Testis (tissue), 3 donors: ENCODE results near the gene PHACTR3. TPM values are rescaled to one million over a fixed set of nuclear protein-coding genes. Genes with fewer than 3 reads are reported as not detected.

Experiments
- DNase-seq: peaks from one replicate; pipeline ENCODE4 v3.0.0-alpha.2; 2019
- H3K27ac ChIP-seq, 2 donors: fragments of 200-600 bp; sonication (generic); one replicate each; pipeline ENCODE4 v1.5.1; 2019
- H3K27me3 ChIP-seq: fragments of 200-600 bp; sonication (generic); one replicate; pipeline ENCODE4 v1.5.1; 2019
- H3K36me3 ChIP-seq: fragments of 200-600 bp; sonication (generic); one replicate; pipeline ENCODE4 v1.5.1; 2017; ENCODE audit warnings: low read depth; ENCODE audit errors: missing control alignments
- H3K4me1 ChIP-seq: fragments of 200-600 bp; sonication (generic); one replicate; pipeline ENCODE4 v1.5.1; 2019
- H3K4me3 ChIP-seq, 2 donors: fragments of 200-600 bp; sonication (generic); one replicate each; pipeline ENCODE4 v1.5.1; 2017 to 2019
- H3K9me3 ChIP-seq: fragments of 200-600 bp; sonication (generic); one replicate; pipeline ENCODE4 v1.5.1; 2017
- POLR2A ChIP-seq: fragments of 450-650 bp; IDR thresholded peaks from one replicate; pipeline ENCODE4 v1.6.1; 2017; ENCODE audit warnings: antibody characterized with exemption, mild to moderate bottlenecking, moderate library complexity
- WGBS, 2 donors: methylation state at CpG; one replicate each; pipeline ENCODE4 v1.1.5; 2018; 5-methylcytosine and 5-hydroxymethylcytosine counted together
- intact Hi-C: fragments of 100-400 bp; cut with DNase I; formaldehyde crosslinking; loops from one replicate; pipeline ENCODE4 v1.15.1; 2023; ENCODE audit warnings: low total_unique reads
- polyA plus RNA-seq: library from polyadenylated mRNA; stranded (reverse); fragments of 350-450 nt; fragmentation: Illumina TruSeq; extraction: RNeasy Lipid Tissue Mini Kit (QIAGEN cat#74804); gene quantifications from one replicate; pipeline ENCODE4 v1.2.3, GENCODE V29; 2014; ENCODE audit warnings: low read depth, low replicate concordance; ENCODE audit not compliant: insufficient read depth
- total RNA-seq, 2 donors: library from RNA; depleted of rRNA; stranded (reverse); fragments of >200 nt; gene quantifications; one replicate each; pipeline ENCODE4 v1.2.3, GENCODE V29; 2016
- TF ChIP-seq, protein P1 (sequence below), 3 experiments: fragments of 450-650 bp in 2 of 3; fragments of 200-600 bp in 1 of 3; sonication (generic) in 1 of 3; IDR thresholded peaks; one replicate each; pipeline ENCODE4 v1.5.1; 2016 to 2019; ENCODE audit warnings: antibody characterized with exemption in 3 of 3, mild to moderate bottlenecking in 2 of 3, moderate library complexity in 1 of 3

PHACTR3 gene
- total and polyA plus RNA-seq, 3 donors from 2014 or later = 0.94 to 1.2 (median 1.1) TPM

DNA sequence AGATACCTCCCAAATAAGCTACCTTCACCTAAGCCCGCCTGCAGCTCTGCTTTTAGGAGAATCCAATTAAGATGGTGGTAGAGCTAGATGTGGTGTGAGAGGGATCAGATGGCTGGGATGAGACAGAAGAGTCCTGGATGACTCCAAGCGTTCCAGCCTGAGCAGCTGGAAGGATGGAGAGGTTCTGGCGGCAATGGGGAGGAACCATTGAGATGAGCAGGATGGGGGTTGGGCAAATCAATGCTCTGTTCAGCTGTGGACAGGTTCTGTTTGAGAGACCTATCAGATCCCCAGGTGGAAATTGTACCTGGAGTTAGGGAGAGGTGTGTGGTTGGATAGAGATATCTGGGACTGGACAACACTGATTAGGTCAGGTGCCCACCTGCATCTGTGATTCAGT lies 23.0 kb downstream of the PHACTR3 start:
- Histone ChIP-seq H3K36me3 (no peaks in the 10 kb centered on the region), H3K27ac (no peak overlapping the region), H3K4me3 (no peak overlapping the region), H3K27me3 (no peaks in the 10 kb centered on the region), H3K9me3 (no peaks in the 10 kb centered on the region), H3K4me1 (no peaks in the 10 kb centered on the region)
- TF ChIP-seq, protein P1, sequence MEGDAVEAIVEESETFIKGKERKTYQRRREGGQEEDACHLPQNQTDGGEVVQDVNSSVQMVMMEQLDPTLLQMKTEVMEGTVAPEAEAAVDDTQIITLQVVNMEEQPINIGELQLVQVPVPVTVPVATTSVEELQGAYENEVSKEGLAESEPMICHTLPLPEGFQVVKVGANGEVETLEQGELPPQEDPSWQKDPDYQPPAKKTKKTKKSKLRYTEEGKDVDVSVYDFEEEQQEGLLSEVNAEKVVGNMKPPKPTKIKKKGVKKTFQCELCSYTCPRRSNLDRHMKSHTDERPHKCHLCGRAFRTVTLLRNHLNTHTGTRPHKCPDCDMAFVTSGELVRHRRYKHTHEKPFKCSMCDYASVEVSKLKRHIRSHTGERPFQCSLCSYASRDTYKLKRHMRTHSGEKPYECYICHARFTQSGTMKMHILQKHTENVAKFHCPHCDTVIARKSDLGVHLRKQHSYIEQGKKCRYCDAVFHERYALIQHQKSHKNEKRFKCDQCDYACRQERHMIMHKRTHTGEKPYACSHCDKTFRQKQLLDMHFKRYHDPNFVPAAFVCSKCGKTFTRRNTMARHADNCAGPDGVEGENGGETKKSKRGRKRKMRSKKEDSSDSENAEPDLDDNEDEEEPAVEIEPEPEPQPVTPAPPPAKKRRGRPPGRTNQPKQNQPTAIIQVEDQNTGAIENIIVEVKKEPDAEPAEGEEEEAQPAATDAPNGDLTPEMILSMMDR (IDR thresholded peaks at IDR 0.05) = no peak
- no peak for TF ChIP-seq POLR2A
- no peak for DNase-seq
- intact Hi-C loops = no loop called here
- WGBS, 2 donors = 78 to 87% methylated on average over 3 of the region's 3 CpGs

DNA sequence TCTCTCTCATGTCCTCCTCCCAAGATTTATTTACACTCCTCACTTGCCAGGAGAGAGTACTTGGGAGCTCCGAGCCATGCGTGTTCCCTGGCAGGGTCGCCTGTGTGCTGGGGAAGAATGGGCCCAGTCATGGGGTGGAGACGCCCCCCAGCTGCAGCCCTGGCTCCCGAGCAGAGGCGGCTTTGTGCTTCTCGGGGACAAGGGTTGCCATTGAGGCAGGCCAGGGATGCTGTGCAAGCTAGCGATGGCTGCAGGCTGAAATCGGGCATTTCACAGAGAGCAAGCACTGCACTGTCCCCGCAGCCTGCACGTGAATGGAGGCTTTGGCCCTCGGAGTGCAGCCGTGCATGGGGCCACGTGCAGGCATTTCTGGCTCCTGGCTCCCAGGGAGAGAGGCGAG lies 23.8 kb downstream of the PHACTR3 start:
- TF ChIP-seq, protein P1 (IDR thresholded peaks at IDR 0.05) = no peak
- no peak for TF ChIP-seq POLR2A
- Histone ChIP-seq H3K27ac (no peak overlapping the region), H3K4me1 (no peaks in the 10 kb centered on the region), H3K27me3 (no peaks in the 10 kb centered on the region), H3K36me3 (no peaks in the 10 kb centered on the region), H3K9me3 (no peaks in the 10 kb centered on the region), H3K4me3 (no peak overlapping the region)
- WGBS, 2 donors = 80 to 92% methylated on average over 11 to 15 of the region's 15 CpGs
- intact Hi-C loops = no loop called here
- DNase-seq = no peak

DNA sequence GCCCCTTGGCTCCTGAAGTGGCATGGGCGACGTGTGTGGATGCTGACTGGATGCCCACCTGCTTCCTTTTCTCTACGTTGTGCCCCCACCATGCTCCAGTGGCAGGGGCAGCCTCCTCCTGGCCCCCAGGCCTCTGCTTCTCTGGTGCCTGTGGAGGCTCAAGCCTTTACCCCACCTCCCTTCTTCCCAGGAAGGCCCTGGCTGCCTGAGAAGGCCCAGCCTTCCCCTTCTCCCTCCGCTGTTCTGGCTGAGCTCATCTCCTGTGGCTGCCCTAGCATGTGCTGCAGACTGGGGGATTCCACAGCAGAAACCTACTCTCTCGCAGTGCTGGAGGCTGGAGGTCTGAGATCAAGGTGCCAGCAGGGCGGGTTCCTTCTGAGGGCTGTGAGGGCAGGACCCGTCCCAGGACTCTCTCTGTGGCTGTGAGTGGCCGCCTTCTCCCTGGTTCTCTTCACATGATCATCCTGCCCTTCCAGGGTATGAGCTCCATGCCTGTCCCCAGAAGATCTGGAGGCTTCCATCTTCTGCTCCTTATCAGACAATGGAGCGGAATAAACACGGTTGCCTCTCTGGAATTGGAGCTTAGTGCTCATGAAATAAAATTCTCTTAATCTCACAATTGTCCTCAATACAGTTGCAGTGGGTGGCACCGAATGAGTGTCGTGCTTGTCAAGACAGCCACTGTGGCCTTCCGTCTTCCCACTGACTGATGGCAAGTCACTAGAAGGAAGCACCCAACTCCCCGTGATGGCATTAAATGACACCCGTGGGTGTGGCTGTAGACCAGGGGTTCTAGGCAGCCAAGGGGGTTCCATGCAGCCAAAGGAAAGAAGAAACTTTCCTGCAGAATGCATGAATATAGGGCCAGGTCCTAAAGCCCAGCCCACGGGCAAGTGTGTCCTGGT lies 25.1 kb downstream of the PHACTR3 start:
- intact Hi-C loops = no loop called here
- H3K27ac ChIP-seq = no peak overlapping the region
- no peak overlapping the region for H3K4me3 ChIP-seq
- H3K27me3 ChIP-seq = no peaks in the 10 kb centered on the region
- 91 to 94% methylated on average over 15 to 16 of the region's 16 CpGs for WGBS, 2 donors
- H3K36me3 ChIP-seq = no peaks in the 10 kb centered on the region
- TF ChIP-seq POLR2A = no peak
- TF ChIP-seq, protein P1 (IDR thresholded peaks at IDR 0.05) = no peak
- no peaks in the 10 kb centered on the region for H3K9me3 ChIP-seq
- H3K4me1 ChIP-seq = no peaks in the 10 kb centered on the region
- DNase-seq = no peak

DNA sequence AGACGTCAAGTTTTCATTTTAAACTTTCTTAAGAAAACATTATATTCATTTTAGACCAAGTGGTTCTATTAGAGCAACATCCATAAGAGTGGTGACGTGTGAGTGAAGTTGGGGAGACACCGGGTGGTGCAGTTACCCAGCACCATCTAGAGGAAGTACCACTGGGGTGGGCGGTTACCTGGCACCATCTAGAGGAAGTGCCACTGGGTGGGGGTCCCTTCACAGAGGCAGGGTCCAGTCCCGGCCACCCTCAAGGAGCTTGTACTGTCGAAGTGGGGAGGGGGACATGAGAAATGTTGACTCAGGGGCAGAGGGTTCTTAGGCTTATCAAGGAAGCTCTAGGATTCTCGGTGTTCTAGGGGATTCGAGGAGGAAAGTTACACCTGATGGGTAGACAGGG lies 26.2 kb downstream of the PHACTR3 start:
- DNase-seq = no peak
- H3K4me1 ChIP-seq = no peaks in the 10 kb centered on the region

More for the DNA sequence above, 26.2 kb downstream of the PHACTR3 start:
- H3K36me3 ChIP-seq = no peaks in the 10 kb centered on the region
- intact Hi-C loops = no loop called here
- 76 to 78% methylated on average over 8 of the region's 8 CpGs for WGBS, 2 donors
- no peaks in the 10 kb centered on the region for H3K27me3 ChIP-seq
- no peak for TF ChIP-seq POLR2A
- TF ChIP-seq, protein P1 (IDR thresholded peaks at IDR 0.05) = no peak
- no peaks in the 10 kb centered on the region for H3K9me3 ChIP-seq
- H3K27ac ChIP-seq = no peak overlapping the region
- H3K4me3 ChIP-seq = no peak overlapping the region
